Umbilical cord (tissue), 2 donors: ENCODE data around the gene SPACDR. TPM values are rescaled to one million over a fixed set of nuclear protein-coding genes. Genes with fewer than 3 reads are reported as not detected.

Experiments used
- DNase-seq: peaks from one replicate; pipeline ENCODE4 v3.0.0-alpha.2; 2015; ENCODE audit warnings: low spot score
- total RNA-seq: library from RNA; depleted of rRNA; stranded (reverse); fragments of >200 nt; gene quantifications from one replicate; pipeline ENCODE4 v1.2.3, GENCODE V29; 2014; ENCODE audit warnings: low replicate concordance; ENCODE audit not compliant: insufficient read depth

Gene SPACDR
- total RNA-seq, 1 donor from 2014 or later: not detected

DNA sequence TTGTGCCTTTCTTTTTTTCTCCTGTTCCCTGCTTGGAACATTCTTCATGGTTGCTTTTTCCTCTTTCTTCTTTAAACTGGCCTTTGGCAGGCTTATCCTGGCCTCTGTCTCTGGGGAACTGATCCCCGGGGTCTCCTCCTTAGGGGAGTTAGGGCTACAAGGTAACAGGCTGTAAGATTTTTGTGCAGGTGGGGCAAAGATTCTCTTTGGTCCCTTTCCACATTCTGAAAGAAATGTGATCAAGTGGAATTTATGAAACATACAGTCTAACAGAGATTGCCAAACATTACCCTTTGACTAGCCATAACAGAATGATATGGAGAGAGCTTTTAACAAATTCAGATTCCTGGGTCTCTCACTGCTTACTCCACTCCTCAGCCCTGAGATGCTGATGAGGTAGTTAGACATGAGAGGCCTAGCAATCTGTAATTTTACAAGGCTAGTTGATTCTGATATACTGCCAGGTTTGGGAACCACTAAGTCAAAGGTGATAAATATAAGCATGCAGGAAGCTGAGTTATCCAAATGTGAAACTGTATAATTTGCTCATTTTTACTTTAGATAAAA lies 44.3 kb downstream of the SPACDR start:
- DNase-seq: no peak

DNA sequence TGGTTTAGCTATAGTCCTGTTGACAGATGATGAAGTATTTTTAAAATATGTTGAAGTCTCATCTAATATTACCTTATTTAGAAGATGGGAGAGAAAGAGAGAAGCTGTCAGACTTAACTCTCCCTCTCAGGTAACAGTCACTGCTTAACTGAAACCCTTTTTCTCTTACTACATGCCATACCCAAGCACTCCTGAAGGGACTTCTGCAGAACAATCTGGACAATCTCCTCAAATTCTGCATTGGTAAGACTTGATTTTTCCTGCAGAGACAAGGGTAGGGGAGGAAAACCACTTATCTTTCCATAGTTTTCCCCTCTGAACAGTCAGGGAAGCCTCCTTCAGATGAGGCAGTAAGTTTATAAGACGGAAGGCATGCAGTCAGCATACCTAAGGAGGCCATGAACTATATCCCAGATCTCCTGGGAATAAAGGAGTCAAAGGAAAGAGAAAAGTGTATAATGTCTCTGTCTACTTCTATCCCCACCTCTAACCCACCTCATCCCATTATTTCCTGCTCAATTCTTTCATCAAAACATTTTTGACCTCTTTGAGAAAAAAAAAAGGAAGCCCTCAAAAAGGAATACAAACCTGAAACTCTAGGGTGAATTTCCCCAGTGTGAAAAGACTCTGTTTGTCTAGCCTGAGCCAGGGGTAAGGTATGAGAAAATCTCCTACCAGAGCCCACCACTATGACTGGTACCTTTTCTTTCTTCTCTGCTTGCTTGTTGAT lies 45.0 kb downstream of the SPACDR start:
- no peak for DNase-seq

DNA sequence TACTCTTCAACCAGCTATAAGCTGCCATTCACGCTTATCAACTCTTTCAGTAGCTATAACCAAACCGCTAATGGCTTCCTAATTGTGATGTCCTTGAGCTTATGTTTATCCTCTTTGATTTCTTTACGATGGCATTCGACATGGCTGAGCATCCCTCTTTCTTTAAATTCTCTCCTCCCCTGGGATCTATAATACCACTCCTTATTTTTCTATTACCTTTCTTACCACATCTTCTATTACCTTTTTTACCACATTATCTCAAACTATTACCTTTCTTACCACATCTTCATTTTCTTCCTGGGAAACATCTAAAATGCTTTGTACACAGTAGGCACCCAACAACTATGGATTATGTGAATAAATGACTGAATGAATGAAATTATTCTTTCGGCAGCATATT lies 48.6 kb downstream of the SPACDR start:
- no peak for DNase-seq

DNA sequence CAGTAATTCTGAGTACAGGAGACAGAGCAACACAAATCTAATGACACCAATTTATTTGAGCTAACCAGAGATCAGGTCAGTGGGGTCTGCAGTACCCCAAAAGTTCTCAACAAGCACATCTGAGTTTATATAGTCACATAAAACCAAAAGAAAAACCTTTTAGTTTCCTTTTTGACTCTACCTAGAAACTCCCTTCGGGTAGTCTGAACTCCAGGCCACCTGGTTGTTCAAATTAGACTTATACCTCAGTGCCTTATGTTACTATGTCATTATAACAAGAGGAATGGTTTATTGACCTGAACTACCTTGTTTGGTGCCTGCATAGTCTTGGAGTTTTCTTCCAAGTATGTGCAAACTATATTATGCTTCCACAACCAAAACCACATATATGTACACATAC lies 50.2 kb downstream of the SPACDR start:
- no peak for DNase-seq

DNA sequence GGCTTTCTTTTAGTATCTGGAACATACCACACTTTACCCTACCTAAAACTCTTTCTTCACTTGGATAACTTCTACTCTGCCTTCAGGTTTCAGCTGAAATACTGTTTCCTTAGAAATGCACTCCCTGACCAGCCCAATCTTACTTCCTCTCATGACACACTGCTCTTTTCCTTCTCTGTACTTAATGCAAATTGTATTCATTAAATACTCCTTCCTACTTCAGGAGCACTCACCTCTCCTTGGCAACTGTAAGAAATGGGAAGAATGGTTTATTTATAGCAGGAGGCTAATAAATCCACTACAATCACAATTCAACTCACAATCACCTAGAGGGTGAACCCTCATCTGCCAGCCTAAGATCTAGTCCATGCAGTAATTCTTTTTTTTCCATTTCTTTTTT lies 50.7 kb downstream of the SPACDR start:
- DNase-seq: no peak

DNA sequence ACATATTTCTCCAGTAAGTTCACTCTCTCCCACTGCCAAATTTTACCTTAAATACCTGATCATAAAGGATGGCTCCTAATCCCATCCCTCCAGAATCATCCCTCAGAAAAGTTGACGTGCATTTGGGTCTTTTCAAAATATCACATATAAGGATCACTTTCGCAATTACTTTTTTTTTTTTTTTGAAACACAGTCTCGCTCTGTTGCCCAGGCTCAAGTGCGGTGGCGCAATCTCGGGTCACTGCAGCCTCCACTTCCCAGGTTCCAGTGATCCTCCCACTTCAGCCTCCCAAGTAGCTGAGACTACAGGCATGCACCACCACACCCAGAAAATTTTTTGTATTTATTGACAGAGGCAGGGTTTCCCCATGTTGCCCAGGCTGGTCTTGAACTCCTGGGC lies 53.0 kb downstream of the SPACDR start:
- no peak for DNase-seq

DNA sequence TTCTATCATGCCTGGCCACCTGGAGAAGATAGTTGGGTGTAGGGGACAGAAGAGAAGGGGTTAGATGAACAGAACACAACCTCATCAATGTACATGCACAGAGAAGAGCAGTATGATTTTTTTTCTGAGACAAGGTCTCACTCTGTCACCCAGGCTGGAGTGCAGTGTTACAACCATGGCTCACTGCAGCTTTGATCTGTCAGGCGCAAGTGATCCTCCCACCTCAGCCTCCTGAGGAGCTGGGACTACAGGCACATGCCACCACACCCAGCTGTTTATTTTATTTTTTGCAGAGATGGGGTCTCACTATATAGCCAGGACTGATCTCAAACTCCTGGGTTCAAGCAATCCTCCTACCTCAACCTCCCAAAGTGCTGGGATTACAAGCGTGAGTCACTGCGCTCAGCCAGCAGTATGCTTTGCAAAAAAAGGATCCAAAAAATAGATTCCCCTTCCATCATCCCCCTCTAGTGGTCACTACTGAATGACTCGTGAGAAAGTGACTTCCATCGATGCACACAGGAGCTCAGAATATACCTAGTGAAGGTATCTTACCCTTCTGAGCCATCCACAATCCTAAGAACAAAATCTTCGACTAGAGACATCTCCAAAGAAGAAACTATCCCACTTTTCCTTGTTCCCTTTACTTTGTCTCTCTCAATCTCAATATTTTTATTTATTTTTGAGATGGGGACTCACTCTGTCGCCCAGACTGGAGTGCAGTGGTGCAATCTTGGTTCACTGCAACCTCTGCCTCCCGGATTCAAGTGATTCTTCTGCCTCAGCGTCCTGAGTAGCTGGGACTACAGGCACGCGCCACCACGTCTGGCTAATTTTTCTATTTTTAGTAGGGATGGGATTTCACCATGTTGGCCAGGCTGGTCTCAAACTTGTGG lies 56.5 kb downstream of the SPACDR start:
- peak; percentile 87 for DNase-seq

DNA sequence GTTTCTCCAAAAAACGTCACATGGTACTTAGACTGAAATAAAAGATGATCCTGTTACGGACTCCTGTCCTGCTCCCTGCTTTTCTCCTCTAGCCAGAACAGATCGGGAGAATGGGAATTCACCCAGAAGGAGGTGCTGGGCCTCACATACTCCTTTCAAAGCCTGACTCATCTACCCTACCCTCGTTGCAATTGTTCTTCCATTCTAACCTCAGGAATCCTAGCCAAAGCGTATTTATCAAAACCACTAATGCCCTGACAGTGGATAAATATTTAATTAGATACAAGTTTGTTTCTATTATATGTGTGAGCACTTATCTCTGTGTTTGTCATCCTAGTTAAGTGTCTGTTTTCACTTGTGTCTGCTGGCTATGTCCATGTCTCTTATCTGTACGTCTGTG lies 57.3 kb downstream of the SPACDR start:
- DNase-seq: no peak

Other genes with a start within 250 kb of the SPACDR start
- 0.48 TPM for gene PVRIG, start 244.3 kb downstream of the SPACDR start, total RNA-seq
- gene SPDYE3, start 156.6 kb downstream of the SPACDR start, total RNA-seq: 1.2 TPM
- gene PILRB, start 106.1 kb downstream of the SPACDR start, total RNA-seq: 21.9 TPM
- gene PILRA, start 90.8 kb downstream of the SPACDR start, total RNA-seq: not detected
- gene ZCWPW1, start 35.6 kb downstream of the SPACDR start, total RNA-seq: 11.8 TPM
- gene MEPCE, start 34.4 kb downstream of the SPACDR start, total RNA-seq: 20.9 TPM
- 0.96 TPM for gene PPP1R35, start 27.8 kb downstream of the SPACDR start, total RNA-seq
- gene TSC22D4, start 15.0 kb upstream of the SPACDR start, total RNA-seq: 18.1 TPM
- gene NYAP1, start 19.7 kb upstream of the SPACDR start, total RNA-seq: 3.6 TPM
- gene AGFG2, start 74.9 kb upstream of the SPACDR start, total RNA-seq: 6.3 TPM
- gene SAP25, start 109.6 kb upstream of the SPACDR start, total RNA-seq: not detected
- gene LRCH4, start 121.9 kb upstream of the SPACDR start, total RNA-seq: 30.6 TPM
- gene FBXO24, start 122.1 kb upstream of the SPACDR start, total RNA-seq: not detected
- gene PCOLCE, start 138.1 kb upstream of the SPACDR start, total RNA-seq: 101 TPM
- gene MOSPD3, start 148.3 kb upstream of the SPACDR start, total RNA-seq: 7.2 TPM
- 2.4 TPM for gene TFR2, start 177.3 kb upstream of the SPACDR start, total RNA-seq
- not detected for gene ACTL6B, start 192.2 kb upstream of the SPACDR start, total RNA-seq
- gene GNB2, start 209.5 kb upstream of the SPACDR start, total RNA-seq: 60.9 TPM
- gene GIGYF1, start 230.0 kb upstream of the SPACDR start, total RNA-seq: 14.9 TPM
- gene POP7, start 241.9 kb upstream of the SPACDR start, total RNA-seq: 20.7 TPM